Measurements from ENCODE around the gene KRTAP4-6.
"Not testable (repeated sequence)": the region's sequence is repeated elsewhere in the genome, so short reads cannot be mapped to it uniquely, and the experiment has no call there.

The KRTAP4-6 gene

DNA sequence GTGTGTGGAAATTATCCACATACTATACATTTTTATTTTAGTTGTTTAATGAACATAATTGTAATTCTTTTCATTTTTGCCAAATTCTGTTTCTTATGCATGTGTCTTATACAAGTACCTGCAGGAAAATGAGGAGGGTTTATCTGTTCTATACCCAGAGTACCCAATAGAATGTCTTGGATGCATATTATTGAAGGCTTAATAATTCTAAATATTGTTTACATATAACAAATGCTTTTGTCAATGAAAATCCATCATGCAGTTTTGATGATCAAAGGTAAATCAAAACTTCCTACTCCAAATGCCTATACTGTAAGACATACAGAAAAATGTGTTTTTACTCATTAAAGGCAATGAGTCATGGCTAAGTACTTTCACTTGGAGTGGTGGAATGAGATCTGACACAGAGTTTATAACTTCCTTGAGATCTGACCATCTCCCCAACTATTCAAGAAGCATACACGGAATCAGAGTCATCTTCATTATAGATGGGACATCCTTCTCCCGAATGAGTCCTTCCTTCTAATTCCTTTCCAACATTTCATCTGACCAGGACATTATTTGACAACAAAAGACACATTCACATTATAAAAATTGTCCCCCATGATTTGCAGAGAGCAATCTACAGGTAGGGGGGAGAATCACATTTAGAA, 35.8 kb downstream of the KRTAP4-6 start:
- not testable (repeated sequence) for DNase-seq

DNA sequence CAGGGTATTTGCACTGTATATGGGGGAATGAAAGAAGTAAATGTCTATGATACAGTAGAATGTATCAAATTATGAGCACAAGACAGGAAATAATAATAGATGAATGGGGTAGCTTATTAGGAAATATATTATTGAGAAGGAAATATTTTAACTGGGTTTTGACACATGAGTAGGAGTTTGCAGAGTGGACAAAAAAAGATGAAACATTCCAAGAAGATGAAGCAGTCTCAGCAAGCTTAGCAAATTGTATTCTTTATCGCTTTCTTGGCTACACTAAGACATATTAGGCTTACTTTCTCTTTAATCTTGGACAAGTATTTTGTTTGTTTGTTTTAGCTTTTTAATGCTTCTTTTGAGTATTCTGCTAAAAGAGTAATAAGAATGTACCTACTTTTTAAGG, 36.4 kb downstream of the KRTAP4-6 start:
- DNase-seq: no peak

DNA sequence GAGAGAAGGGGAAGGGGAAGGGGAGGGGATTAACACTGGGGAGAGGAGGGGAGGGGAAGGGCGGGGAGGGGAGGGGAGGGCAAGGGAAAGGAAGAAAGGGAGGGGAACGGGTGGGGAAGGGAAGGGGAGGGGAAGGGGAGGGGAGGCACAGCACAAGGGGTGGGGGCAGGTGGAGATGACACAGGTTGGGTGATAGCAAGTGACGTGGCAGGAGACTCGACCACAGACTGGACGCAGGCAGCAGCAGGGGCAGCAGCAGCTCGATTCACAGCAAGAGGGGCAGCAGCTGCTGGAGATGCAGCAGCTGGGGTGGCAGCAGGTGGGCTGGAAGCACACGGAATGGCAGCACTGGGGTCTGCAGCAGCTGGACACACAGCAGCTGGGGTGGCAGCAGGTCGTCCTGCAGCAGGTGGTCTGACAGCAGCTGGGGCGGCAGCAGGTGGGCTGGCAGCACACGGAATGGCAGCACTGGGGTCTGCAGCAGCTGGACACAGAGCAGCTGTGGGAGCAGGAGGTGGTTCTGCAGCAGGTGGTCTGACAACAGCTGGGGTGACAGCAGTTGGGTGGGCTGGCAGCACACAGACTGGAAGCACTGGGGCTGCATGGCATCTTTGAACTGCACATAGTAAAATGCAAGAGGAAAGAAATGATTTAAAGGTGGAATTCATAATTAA, 38.6 kb downstream of the KRTAP4-6 start, which contains the start of gene KRTAP4-16:
KRTAP4-16 (minus strand) TSS at position 624 of the 674 bp plus-strand sequence; CDS start at position 624, 0 bp downstream.
- DNase-seq: no peak

DNA sequence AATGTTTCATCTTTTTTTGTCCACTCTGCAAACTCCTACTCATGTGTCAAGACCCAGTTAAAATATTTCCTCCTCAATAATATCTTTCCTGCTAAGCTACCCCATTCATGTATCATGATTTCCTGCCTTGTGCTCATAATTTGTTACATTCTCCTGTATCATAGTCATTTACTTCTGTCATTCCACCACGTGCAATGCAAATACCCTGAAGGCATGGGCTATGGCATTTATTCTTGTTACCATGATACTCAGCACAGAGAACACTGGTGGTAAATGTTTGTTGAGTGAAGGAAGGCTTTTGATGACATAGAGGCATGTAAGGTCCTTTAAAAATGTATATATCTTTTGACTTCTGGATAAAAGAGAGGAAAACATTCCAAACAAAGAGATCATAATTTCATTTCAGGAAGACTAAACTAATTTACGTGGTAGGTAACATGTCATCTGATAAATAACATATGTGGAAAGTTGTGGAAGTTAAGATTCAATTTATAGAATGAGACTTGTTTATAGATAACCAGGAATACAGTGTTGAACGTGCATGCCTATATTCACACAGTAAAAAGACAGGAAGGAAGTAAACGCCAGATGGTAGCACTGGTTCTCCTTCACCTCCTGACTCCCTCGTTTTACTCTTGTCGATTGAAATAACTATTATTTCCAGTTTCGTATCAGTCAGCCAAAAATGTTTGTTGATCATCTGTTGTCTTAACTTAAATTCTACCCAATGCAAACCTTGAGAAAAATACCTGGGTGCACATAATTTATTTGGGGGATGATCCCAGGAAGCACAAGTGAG, 40.5 kb downstream of the KRTAP4-6 start:
- not testable (repeated sequence) for DNase-seq

DNA sequence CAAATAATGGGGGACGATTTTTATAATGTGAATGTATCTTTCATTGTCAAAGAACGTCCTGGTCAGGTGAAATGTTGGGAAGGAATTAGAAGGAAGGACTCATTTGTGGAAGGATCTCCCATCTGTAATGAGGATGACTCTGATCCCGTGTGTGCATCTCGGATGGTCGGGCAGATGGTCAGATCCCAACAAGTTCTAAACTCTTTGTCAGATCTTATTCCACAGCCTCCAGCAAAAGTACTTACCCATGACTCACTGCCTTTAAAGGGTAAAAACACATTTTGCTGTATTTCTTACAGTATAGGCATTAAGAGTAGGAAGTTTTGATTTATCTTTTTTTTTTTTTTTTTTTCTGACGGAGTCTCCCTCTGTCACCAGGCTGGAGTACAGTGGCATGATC, 41.9 kb downstream of the KRTAP4-6 start:
- no peak for DNase-seq

DNA sequence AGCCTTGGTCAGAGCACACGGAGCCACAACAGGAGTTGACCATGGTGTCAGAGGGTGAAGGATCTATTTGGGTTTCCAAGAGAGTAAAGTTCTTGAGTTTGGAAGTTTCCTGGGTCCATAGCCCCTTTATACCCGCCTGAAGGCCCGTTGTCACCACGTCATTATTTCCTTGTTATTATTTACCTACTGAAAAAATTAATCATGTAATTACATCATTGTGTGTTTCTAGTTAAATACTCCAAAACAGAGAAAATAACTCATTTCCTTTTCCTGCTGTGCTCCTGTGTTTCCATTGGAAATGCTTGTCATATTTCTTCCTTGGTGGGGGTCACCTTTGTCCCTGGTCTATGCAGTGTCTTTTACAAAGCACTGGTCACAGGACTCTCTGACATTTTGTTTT, 42.3 kb downstream of the KRTAP4-6 start, which contains the start of gene KRTAP4-8:
KRTAP4-8 (minus strand) TSS at position 101 of the 400 bp plus-strand sequence; CDS start at position 43, 58 bp downstream.
- DNase-seq: no peak

DNA sequence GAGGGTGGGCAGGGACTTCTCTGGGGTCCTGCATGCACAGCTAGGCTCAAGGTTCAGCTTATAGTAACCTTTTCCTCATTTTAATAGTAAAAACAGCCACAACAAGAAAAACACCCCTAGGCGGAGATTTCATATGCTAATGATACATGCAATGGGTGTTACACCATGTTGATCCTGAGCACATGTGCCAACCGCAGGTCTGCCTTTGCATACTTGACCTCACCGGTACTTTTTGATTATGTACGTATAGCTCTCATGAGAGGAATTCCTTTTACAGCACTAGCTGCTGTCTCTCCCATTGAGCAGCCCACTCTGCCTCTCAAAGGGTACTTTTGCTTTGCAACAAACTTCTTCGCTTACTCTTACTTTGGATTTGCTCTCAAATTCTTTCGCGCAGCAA, 44.3 kb downstream of the KRTAP4-6 start:
- no peak for DNase-seq
